B cell (primary cell): ENCODE results near the gene HMX2. TPM values are rescaled to one million over a fixed set of nuclear protein-coding genes. Genes with fewer than 3 reads are reported as not detected.

Source experiments
- ATAC-seq: fragments of 200-7000 bp; cut with Tn5 transposase; one replicate; pipeline ENCODE4 v1.10.0; 2021; ENCODE audit warnings: low read depth, mild to moderate bottlenecking, moderate number of reproducible peaks, moderate library complexity
- CTCF ChIA-PET: fragments of 350-600 bp; sonication (Branson Sonifier 250); formaldehyde crosslinking; loops from one replicate; lab custom pipeline; 2021; ENCODE audit warnings: antibody characterized with exemption, inconsistent platforms; lab: Charles Lee
- POLR2A ChIA-PET: fragments of 350-600 bp; sonication (Branson Sonifier 250); formaldehyde crosslinking; loops from one replicate; lab custom pipeline; 2021; ENCODE audit warnings: antibody characterized with exemption; lab: Charles Lee
- DNase-seq: peaks from one replicate; pipeline ENCODE4 v3.0.0; 2013
- H2AFZ ChIP-seq: 2 replicates; pipeline ENCODE4 v1.6.1; 2012; ENCODE audit warnings: mild to moderate bottlenecking, low read depth, low read length; ENCODE audit not compliant: insufficient read depth, poor library complexity, severe bottlenecking
- H3K27ac ChIP-seq, 2 donors: 1 replicate in 1 of 2; 2 replicates in 1 of 2; pipeline ENCODE4 v1.5.1; 2012 to 2013; ENCODE audit warnings: low read length in 2 of 2, mild to moderate bottlenecking in 2 of 2, moderate library complexity in 1 of 2
- H3K27me3 ChIP-seq, 4 experiments: fragments of 200-600 bp in 1 of 4; sonication (generic) in 1 of 4; replicated peaks in 1 of 4; 1 replicate in 2 of 4; 2 replicates in 2 of 4; pipeline versions ENCODE4 v1.6.1 to v1.7.0; 2013 to 2016; ENCODE audit warnings: low read length in 3 of 4, mild to moderate bottlenecking in 2 of 4, mixed read lengths in 1 of 4, moderate library complexity in 1 of 4; ENCODE audit not compliant: insufficient read depth in 4 of 4, control insufficient read depth in 3 of 4; ENCODE audit errors: control extremely low read depth in 1 of 4
- H3K36me3 ChIP-seq, 2 experiments: replicated peaks in 1 of 2; 1 replicate in 1 of 2; 2 replicates in 1 of 2; pipeline versions ENCODE4 v1.6.1 to v1.7.1; 2013; ENCODE audit warnings: low read length in 1 of 2; ENCODE audit not compliant: insufficient read depth in 2 of 2, control insufficient read depth in 1 of 2; ENCODE audit errors: control extremely low read depth in 1 of 2, extremely low read depth in 1 of 2
- H3K4me1 ChIP-seq, 2 donors: fragments of 200-600 bp in 1 of 2; sonication (generic) in 1 of 2; 1 replicate in 1 of 2; 2 replicates in 1 of 2; pipeline versions ENCODE4 v1.5.1 to v1.6.1; 2013 to 2017; ENCODE audit warnings: low read length in 2 of 2; ENCODE audit not compliant: control insufficient read depth in 2 of 2, insufficient read depth in 2 of 2
- H3K4me2 ChIP-seq: replicated peaks from 2 replicates; pipeline ENCODE3; 2012; ENCODE audit warnings: mild to moderate bottlenecking, low read depth, low read length; ENCODE audit not compliant: poor library complexity, severe bottlenecking
- H3K4me3 ChIP-seq, 5 experiments: fragments of 200-600 bp in 1 of 5; sonication (generic) in 1 of 5; 1 replicate in 3 of 5; 2 replicates in 2 of 5; pipeline versions ENCODE4 v1.5.1 to v1.7.0; 2011 to 2016; ENCODE audit warnings: low read length in 4 of 5, mild to moderate bottlenecking in 4 of 5, low read depth in 2 of 5, control low read depth in 1 of 5, moderate library complexity in 1 of 5; ENCODE audit not compliant: insufficient read depth in 1 of 5; ENCODE audit errors: control extremely low read depth in 1 of 5, extremely low read depth in 1 of 5
- H3K79me2 ChIP-seq: fragments of 200-600 bp; sonication (generic); one replicate; pipeline ENCODE4 v1.6.0; 2016; ENCODE audit warnings: low read length; ENCODE audit not compliant: control insufficient read depth, insufficient read depth
- H3K9ac ChIP-seq: fragments of 200-600 bp; sonication (generic); 2 replicates; pipeline ENCODE4 v1.6.1; 2017; ENCODE audit warnings: mild to moderate bottlenecking, low read length, moderate library complexity
- H3K9me3 ChIP-seq, 3 donors: one replicate each; pipeline versions ENCODE4 v1.6.1 to v1.7.1; 2013; ENCODE audit warnings: low read length in 2 of 3; ENCODE audit not compliant: control insufficient read depth in 2 of 3, insufficient read depth in 1 of 3; ENCODE audit errors: control extremely low read depth in 1 of 3
- H4K20me1 ChIP-seq: 2 replicates; pipeline ENCODE4 v1.6.0; 2012; ENCODE audit warnings: mild to moderate bottlenecking, low read length; ENCODE audit not compliant: insufficient read depth, control insufficient read depth, poor library complexity, severe bottlenecking
- H3K27ac Mint-ChIP-seq: one replicate; pipeline ENCODE4 v1.8.0; 2021; ENCODE audit warnings: mixed read lengths
- H3K27me3 Mint-ChIP-seq: one replicate; pipeline ENCODE4 v1.8.0; 2021; ENCODE audit warnings: mixed read lengths
- H3K4me1 Mint-ChIP-seq: one replicate; pipeline ENCODE4 v1.8.0; 2021; ENCODE audit warnings: mixed read lengths
- H3K4me3 Mint-ChIP-seq: one replicate; pipeline ENCODE4 v1.8.0; 2021; ENCODE audit warnings: mixed read lengths
- H3K9me3 Mint-ChIP-seq: one replicate; pipeline ENCODE4 v1.8.0; 2022; ENCODE audit warnings: mixed read lengths; ENCODE audit not compliant: insufficient read depth
- CTCF ChIP-seq: fragments of 200-600 bp; IDR thresholded peaks from one replicate; pipeline ENCODE4 v1.8.0; 2022; ENCODE audit warnings: antibody characterized with exemption, mild to moderate bottlenecking
- EZH2 ChIP-seq: IDR thresholded peaks from 2 replicates; pipeline ENCODE4 v1.6.1; 2012; ENCODE audit warnings: borderline replicate concordance, low read depth, mild to moderate bottlenecking, moderate library complexity, low read length; ENCODE audit not compliant: insufficient read depth, poor library complexity, severe bottlenecking
- WGBS: methylation state at CpG from one replicate; pipeline ENCODE4 v1.1.5; 2013; ENCODE audit warnings: missing lambda C conversion rate; ENCODE audit not compliant: insufficient coverage; 5-methylcytosine and 5-hydroxymethylcytosine counted together
- intact Hi-C: fragments of 100-400 bp; cut with micrococcal nuclease; formaldehyde crosslinking; loops from one replicate; pipeline ENCODE4 v1.10.0; 2022
- polyA plus RNA-seq: library from polyadenylated mRNA; depleted of rRNA; stranded (reverse); fragments of >200 nt; gene quantifications from 2 replicates; pipeline ENCODE4 v1.2.3, GENCODE V29; 2012
- total RNA-seq, 2 donors: library from RNA; stranded (reverse); fragments of 120-200 nt in 1 of 2; gene quantifications; 1 replicate in 1 of 2; 2 replicates in 1 of 2; pipeline versions ENCODE4 v1.2.3 to v1.2.4, GENCODE V29; 2013 to 2022

The HMX2 gene
- total and polyA plus RNA-seq, 2 donors (not counting 1 experiment from before 2014, with no cell fraction given), result not detected

- ATAC-seq (peak; percentile 89), DNase-seq (peak; percentile 99)
- H3K27ac ChIP-seq, result peak within 1 kb of the TSS; percentile 84 to 87
- H3K4me2 ChIP-seq, result peak within 1 kb of the TSS; percentile 83
- H3K4me3 ChIP-seq, result peak within 1 kb of the TSS; percentile 71 to 99 (median 99)
- intact Hi-C loops, result loop anchor here (1.0 to 10.0 kb wide), 6 partner anchors 146 to 1763 kb away; partner anchors contain the start of genes ATE1, IKZF5, LHPP and PSTK
- H3K9ac ChIP-seq, result peak within 1 kb of the TSS; percentile 97
- peaks cover 37% of the 10 kb centered on the region for H3K79me2 ChIP-seq
- Mint-ChIP-seq H3K9me3 (no peaks in the 10 kb centered on the region), H3K4me1 (peaks cover 62% of the 10 kb centered on the region), H3K27me3 (peaks cover 19% of the 10 kb centered on the region), H3K27ac (peak within 1 kb of the TSS; percentile 98), H3K4me3 (peak within 1 kb of the TSS; percentile 97)
- CTCF ChIA-PET, result interaction anchor here (0.8 to 2.7 kb wide), 5 partner anchors 13 to 174 kb away, joined by 3 to 27 read pairs (median 4); partner anchors contain the start of gene PSTK
- POLR2A ChIA-PET, result interaction anchor here (0.8 to 1.3 kb wide), 3 partner anchors 146 to 200 kb away, joined by 3 to 5 read pairs (median 4); partner anchors contain the start of genes C10orf88 and PSTK
- peaks cover 5 to 31% of the 10 kb centered on the region in 2 experiments for H3K36me3 ChIP-seq
- peaks cover 0 to 40% (median 30%) of the 10 kb centered on the region in 4 experiments for H3K27me3 ChIP-seq
- H3K4me1 ChIP-seq, result peaks cover 43 to 44% of the 10 kb centered on the region in 2 donors
- peaks cover 42% of the 10 kb centered on the region for H4K20me1 ChIP-seq
- H3K9me3 ChIP-seq, result peaks cover 0 to 24% (median 3%) of the 10 kb centered on the region in 3 donors
- peak within 1 kb of the TSS; percentile 97 for H2AFZ ChIP-seq
- WGBS, result under 1% methylated on average over 50 of the region's 50 CpGs
- TF ChIP-seq EZH2, result no peak
- no peak for TF ChIP-seq CTCF
Measured at GRCh38 chr10:123154092-123154710, 6.3 kb downstream of the HMX2 start, which contains the start of gene BUB3. BUB3 (plus strand) TSS chr10:123154402; CDS start chr10:123154918, 516 bp downstream.
